Stimulated activated CD4-positive, alpha-beta T cell treated with anti-CD3 and anti-CD28 coated beads, Interleukin-15, amount 100 ng/mL, for 24 hours (primary cell): ENCODE measurements around the gene DOCK6.

Source experiments
- DNase-seq: peaks from one replicate; pipeline ENCODE4 v3.0.0-alpha.2; 2020

DOCK6 gene

DNA sequence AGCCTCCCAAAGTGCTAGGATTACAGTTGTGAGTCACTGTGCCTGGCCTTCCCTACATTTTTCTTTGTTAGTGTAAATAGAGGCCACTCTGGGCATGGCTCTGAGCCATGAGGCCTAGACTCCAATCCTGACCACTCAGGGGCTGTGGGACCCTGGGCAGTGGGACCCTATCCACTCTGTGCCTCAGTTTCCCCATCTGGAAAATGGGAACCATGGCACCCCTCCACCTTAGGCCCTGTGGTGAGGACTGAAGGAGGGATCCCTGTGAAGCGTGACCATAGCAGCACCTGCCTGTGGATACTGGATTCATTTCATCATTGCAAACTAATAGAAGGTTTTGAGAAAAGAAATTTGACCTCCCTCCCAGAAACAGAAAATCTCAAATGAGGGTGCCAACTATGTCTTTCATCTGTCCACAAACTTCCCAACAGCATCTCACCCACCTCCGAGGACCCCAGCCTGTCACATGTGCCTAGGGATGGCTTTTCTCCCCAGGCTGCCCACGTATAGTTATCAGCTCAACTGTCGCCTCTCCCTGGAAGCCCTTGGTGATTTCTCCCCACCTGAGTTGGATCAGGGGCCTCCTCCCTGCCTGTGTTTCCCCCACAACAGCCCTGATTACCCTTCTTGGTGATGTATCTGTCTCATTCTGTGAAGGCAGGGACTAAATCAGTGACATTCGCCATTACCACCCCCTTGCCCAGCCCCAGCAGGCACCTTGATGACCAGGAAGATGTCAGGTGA is 17.3 kb downstream of the DOCK6 start:
- no peak for DNase-seq

DNA sequence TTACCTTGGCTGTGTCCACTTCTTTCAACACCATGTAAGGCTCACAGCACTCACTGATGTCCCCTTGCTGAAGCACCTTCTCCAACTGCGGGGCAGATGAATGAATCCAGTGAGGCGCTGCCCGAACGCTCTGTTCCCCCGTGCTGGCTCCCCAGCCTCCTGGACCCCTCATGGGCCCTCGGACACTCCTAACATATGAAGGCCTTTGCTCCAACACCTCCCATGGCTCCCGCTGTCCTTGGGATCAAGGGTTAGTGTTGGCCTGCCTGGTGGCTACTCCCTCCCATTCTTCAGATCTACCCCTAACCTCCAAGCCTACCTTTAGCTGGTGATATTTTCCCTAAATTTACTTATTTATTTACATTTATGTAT is 18.5 kb downstream of the DOCK6 start:
- DNase-seq, result no peak

GRCh38 chr19:11242864-11243797 is 19.2 kb downstream of the DOCK6 start:
- peak; percentile 94 for DNase-seq

DNA sequence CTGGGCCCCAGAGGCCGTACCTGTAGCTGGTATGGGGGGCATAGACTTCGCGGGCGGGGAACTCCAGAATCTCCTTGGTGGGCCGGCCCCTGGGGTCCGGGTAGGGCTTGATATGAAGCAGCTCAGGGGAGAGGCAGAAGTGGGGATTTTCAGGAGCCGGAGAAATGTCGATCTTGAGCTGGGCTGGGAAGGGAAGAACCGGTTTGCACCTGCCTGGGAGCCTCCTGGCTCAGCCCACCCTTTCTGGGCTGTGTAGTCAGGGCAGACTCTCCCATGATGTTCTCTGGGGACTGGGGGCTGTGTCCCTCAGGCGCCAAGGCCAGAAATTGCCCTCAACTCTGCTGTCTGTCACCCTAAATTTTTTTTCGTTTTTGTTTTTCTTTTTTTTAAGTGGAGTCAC is 20.3 kb downstream of the DOCK6 start:
- no peak for DNase-seq

DNA sequence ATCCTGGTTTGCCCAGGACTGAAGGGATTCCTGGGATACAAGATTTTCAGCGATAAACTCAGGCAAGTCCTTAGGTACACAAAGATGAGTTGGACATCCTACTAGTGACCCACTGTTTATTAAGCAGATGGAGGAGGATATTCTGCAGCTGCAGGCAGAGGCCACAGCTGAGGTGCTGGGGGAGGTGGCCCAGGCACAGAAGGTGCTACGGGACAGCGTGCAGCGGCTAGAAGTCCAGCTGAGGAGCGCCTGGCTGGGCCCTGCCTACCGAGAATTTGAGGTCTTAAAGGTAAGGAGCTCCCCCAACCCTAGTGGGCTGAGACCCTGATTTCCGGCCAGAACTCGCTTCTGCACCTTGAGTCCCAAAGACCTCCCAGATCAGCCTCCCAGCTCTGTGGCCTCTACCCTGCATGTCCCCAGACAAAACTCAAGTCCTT is 22.3 kb downstream of the DOCK6 start:
- DNase-seq, result no peak

DNA sequence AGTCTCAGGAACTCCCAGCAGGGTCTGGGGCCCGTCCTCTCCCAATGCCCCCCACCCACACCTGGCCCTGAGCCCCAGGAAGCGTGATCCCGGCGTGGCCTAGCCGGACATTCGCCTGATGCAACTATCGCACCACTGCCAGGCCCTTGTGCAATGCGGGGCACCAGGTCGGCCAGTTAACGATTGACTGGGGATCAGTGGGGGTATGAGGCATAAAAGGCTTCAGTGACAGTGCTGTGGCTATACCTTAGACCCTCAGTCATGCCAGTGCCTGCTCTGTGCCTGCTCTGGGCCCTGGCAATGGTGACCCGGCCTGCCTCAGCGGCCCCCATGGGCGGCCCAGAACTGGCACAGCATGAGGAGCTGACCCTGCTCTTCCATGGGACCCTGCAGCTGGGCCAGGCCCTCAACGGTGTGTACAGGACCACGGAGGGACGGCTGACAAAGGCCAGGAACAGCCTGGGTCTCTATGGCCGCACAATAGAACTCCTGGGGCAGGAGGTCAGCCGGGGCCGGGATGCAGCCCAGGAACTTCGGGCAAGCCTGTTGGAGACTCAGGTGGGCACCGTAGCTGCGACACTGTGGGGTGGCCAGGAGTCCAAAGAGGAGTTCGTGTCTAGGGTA is 22.8 kb downstream of the DOCK6 start, which contains the start of gene ANGPTL8:
Gene ANGPTL8, plus strand, starts transcription at position 243 of the 624 bp plus-strand sequence. Its CDS starts 19 bp downstream, at position 262.
- no peak for DNase-seq

GRCh38 chr19:11238781-11239376 is 23.4 kb downstream of the DOCK6 start:
- no peak for DNase-seq

DNA sequence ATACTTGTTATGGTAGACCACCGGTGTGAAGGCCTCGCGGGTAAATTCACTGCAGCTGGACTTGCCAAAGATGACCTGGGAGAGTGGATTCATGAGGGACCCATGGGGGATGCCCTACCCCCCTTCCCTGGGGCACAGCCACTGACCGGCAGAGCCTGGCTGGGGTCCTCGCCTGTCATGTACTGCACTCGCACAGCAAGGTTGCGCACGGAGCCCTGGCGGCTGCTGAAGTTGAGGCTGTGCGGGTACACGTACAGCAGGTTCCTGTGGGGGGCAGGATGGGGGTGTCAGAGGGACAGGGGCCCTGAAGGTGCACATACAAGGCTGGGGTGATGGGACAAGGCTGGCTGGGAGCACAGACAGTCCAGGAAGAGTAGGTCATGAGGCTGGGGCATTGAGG is 24.3 kb downstream of the DOCK6 start:
- DNase-seq, result no peak

- no peak for DNase-seq
Measured at GRCh38 chr19:11237321-11237720, 25.0 kb downstream of the DOCK6 start.

GRCh38 chr19:11236324-11237301 is 25.7 kb downstream of the DOCK6 start:
- no peak for DNase-seq

- no peak for DNase-seq
Measured at GRCh38 chr19:11234486-11235075, 27.7 kb downstream of the DOCK6 start.

GRCh38 chr19:11233073-11233472 is 29.3 kb downstream of the DOCK6 start:
- DNase-seq, result no peak

DNA sequence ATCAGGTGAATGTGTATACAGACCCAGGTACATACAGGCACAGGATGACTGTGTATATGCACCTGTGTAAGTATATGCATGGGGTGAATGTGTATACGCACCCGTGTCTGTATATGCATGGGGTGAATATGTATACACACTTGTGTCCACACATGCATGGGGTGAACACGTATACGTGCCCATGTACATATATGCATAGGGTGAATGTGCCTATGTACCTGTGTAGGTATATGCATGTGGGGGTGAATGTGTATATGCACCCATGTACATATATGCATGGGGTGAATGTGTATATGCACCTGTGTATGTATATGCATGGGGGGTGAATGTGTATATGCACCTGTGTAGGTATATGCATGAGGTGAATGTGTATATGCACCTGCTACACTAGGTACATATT is 29.8 kb downstream of the DOCK6 start:
- no peak for DNase-seq

DNA sequence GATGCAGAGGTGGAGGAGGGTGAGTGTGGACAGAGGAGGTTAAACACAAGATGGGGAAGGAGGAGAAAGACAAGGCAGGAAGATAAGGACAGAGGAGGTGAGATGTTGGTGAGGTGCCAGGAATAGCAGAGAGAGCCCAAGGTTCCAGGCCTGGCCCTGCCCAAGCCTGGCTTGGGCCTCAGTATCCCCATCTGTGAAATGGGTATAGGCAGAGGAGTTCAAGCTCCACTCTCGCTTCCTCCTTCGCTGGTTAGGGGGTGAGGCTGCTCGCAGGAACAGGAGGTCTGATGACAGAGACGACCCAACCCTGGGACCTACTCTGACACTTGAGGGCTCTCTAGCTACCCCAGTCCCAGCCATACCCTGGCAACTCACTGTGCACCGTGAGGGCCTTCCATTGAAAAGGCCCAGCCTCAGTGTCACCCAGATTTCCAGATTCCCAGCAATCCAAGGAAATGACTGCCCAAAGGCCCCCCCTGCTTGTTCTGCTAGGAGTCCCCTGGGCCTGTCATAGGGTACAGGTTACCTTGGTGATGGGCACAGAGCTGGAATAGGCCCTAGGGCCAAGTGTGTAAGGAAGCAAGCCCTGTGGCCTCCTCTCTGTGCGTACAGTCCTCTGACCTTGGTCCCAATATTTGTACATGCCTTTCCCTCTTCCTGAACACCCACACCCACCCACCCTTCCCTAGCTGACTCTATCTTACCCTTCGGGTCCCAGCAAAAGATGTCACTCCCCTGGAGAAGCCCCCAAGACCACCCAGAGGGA is 31.5 kb downstream of the DOCK6 start:
- DNase-seq, result no peak

- peak; percentile 25 for DNase-seq
Measured at GRCh38 chr19:11227195-11227886, 35.0 kb downstream of the DOCK6 start.

GRCh38 chr19:11226716-11227166 is 35.6 kb downstream of the DOCK6 start:
- DNase-seq, result no peak

GRCh38 chr19:11225815-11226214 is 36.5 kb downstream of the DOCK6 start:
- DNase-seq, result no peak

DNA sequence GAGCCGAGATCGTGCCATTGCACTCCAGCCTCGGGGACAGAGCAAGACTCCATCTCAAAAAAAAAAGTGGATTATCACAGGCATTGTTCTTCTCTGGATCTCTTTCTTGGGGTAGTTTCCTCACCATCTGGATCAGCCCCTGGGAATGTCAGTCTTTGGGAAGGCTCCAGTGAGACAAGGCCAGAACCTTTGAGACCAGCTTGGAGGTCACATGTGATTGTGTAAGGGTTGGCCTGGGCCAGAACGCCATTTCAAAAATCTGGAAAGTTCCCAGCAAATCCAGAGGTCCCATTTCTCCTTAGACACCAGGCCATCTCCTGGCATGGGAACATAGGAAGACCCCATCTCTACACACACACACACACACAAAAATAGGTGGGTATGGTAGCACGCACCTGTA is 37.2 kb downstream of the DOCK6 start:
- no peak for DNase-seq

GRCh38 chr19:11224429-11224828 is 37.9 kb downstream of the DOCK6 start:
- no peak for DNase-seq

DNA sequence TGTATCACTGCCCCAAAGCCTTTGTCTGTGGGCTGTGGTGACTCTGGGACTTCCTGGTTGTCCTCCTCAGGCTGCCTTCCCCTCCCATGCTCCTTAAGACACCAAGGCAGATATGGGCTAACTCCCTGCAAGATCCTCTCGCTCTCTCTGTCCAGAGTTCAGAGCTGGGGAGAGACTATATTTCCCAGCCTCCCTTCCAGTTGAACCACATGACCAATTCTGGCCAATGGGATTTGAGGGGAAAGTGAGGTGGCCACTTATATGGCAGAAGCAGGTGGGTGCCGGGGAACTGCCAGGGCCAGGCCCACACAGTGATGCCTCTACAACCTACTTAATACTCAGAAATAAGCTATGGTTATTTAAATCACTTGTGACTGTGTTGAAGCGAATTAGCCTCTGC is 39.1 kb downstream of the DOCK6 start:
- no peak for DNase-seq
